ENCODE results near the gene ATE1.
"Not testable (repeated sequence)": the region's sequence is repeated elsewhere in the genome, so short reads cannot be mapped to it uniquely, and the experiment has no call there.

The ATE1 gene

DNA sequence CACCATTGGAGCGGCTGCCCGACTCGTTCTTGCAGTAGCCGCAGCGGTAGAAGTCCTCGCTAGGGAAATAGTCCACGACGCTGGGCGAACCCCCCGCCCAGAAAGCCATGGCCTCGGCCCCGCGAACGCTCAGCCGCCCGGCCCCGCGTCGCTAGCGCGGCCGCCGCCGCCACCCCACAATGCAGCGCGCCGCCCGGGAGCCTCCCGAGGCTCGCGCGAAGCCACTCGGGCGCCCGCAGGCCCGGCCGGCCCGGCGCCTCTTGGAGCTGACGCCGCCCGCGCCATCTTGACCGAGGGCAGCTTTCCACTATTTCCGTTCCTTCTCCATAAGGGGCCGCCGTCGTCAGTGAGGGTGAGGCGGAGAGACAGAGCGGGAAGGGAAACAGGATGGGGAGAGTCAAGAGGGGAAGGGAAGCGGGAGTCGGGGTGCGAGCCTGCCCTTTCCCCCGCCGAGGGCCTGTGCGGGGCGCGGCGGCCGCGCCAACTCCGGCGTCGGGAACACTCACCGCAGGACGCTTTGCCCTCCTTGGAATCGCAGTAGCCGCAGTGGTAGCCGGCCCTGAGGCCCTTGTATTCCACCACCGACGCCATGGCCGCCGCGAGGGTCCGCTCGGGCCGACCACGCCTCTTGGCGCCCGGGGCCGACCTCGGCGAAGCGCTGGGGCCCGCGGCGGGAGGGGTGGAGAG is at the start of gene ATE1:
Gene ATE1, minus strand, starts transcription at position 191 of the 687 bp plus-strand sequence. Its CDS starts 82 bp downstream, at position 109.
- DNase-seq: peak; percentile 90

DNA sequence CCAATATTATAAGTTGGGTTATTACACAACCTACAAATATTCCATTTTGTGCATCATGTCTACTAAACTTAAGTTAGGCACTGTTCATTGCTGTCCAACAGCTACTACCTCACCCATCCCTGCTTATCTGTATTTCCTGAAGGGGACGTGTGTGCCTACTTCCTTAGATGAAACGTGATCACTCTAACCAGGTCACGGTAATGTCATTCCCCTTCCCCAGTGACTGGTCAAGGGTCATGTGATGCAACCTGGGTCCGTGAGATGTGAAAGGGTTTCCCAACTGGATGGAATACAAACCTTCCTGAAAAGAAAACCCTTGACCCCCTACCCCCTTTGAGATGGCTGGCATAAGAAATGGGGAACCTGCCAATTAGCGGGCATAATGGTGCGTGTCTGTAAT is 48.8 kb upstream of the ATE1 start:
- no peak for DNase-seq

DNA sequence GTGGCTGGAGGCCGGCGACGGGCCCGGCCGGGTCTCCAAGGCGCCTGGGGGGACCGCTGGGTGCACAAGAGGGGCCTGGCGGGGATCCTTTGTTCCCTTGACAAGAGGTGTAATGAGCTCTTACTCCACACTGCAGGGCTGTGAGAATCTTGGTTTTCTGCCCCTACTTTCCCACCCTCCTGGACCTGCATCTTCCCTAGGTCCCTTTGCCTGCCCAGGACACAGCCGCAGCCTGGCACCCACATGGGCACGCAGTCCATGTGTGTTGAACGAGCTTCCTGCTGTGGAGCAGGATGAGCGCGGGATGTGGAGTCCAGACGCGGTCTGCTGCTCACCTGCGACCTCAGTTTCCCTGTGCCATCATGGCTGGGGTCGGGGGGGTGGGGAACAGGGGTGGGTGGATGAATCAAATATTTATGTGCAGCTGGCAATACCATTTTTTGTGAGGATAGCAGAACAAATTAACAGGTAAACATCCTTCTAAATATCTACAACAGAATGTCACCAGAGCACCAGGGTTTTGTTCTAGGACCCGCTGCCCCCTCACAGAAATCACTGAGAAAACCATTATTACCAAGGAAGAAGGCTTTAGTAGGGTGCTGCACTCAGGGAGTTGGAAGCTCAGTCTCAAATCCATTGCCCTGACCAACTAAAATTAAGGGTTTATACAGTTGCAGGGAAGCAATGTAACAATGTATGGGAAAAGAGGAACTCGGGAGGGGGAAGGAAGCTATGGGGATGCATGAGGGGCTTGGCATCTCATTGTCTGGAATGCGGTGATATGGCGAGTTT is 47.7 kb upstream of the ATE1 start:
- no peak for DNase-seq

DNA sequence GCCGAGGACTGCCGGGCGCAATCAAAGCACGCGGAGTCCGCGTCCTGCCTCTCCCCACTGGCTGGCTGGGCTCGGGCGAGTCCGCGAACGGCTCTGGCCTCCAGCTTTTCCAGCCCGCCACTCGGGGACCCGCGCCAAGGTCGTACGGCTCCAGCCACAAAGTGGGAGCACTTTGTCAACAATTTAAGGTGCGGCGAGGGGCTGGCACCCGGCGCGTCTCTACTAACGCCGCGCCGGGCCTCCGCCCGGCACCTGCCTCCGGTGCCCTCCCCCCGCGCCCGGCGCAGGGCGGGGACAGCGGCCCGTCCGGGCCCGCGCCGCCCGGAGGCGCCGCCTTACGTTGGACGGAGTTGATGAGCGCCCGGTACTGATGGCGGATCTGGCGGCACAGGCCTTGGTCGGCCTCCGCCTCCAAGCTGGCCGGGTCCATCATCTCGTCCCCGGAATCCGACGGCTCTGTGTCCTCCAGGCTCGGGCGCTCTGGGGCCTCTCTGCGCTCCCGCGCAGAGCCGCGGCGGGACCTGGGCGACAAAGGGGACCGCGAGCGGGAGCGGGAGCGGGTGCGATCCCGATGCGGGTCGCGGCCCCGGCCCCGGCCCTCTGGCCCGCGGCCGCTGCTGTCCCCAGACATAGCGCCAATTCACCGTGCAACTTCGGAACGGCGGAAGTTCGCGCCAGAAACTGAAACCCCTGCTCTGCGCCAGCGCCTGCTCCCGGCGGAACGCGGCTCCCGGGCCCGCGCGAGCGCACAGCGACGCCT is 46.9 kb upstream of the ATE1 start, which contains the start of gene NSMCE4A:
Gene NSMCE4A, minus strand, starts transcription at position 683 of the 760 bp plus-strand sequence. Its CDS starts 52 bp downstream, at position 631.
- peak; percentile 86 for DNase-seq

DNA sequence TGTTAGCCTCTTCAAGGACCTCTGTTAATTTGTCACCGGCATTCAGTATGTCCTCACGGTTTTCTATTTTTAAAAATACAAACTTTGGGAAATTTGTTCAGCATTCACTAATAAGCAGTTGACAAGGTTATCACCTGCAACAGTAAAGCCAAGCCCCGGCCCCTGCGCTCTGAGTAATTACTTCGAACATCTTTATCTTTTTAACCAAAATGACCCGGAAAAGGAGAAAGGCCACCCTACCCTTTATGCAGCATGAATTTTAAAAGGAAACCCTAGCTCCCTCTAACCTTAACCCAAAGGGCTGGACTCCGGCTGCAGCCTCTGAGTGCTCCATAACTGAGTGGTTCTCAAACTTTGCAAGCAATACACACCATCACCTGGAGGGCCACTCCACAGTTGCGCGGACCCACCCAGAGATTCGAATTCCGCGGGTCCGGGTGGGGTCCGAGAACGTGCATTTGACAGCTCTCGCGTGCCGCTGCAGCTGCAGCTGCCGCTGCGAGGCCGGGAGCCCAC is 46.2 kb upstream of the ATE1 start:
- no peak for DNase-seq

DNA sequence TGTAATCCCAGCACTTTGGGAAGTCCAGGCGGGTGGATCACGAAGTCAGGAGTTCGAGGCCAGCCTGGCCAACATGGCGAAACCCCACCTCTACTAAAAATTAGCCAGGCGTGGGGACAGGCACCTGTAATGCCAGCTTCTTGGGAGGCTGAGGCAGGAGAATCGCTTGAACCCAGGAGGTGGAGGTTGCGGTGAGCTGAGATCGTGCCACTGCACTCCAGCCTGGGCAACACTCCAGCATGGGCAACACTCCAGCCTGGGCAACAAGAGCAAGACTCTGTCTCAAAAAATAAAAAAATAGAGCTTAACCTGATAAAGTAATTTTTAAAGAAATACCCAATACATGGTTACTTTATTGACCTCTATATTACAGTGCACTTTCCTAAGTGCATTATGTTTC is 41.3 kb upstream of the ATE1 start:
- DNase-seq: not testable (repeated sequence)

DNA sequence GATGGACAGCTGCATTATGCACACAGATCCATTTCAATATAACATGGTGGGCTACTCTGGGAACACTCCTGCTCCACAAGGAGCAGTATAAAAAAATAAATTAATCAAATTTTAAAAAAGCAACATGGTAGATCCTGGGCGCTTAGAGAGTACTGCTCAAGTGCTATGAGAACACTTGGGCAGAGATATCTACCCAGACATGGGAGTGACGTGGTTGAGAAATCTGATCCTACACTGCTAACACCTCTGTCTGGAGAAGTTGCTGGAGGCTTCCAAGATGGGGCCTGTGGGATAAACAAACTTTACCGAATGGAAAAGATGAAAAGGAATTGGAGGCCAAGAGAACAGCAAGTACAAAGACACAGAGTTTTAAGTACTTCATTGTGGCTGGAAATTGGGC is 38.2 kb upstream of the ATE1 start:
- no peak for DNase-seq

DNA sequence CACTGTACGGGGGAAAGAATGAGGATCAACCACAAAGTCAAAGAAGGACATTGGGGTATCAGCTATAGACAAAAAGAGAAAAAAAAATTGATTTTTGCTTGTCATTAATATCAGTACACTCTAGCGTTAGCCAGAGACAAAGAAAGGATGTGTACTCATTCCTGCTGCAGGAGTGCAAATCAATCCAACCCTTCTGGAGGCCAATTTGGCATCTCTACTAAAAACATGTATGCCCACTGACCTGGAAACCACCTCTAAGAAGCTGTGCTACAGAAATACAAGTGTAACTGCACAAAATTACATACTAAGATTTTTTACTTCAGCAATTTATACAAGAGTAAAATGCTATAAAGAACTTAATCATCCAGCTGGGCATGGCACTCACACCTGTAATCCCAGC is 33.6 kb upstream of the ATE1 start:
- DNase-seq: no peak

DNA sequence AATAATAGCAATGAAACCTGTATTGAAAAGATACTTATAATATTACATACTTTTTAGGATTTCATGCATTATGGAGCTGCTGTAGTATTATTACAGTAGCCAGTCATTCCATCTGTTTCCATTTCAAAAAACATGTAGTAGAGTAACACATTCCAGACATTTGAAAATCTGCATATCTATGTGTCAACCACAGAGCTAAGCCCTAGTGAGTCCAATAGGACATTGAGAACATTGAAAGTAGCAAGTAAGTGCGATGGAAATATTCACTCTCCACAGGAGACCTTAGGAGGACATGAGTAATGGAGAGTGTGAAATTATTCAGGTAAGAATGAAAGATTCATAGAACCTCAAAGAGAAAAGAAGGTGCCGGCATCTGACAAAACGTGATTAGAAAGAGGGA is 31.8 kb upstream of the ATE1 start:
- DNase-seq: peak; percentile 11

DNA sequence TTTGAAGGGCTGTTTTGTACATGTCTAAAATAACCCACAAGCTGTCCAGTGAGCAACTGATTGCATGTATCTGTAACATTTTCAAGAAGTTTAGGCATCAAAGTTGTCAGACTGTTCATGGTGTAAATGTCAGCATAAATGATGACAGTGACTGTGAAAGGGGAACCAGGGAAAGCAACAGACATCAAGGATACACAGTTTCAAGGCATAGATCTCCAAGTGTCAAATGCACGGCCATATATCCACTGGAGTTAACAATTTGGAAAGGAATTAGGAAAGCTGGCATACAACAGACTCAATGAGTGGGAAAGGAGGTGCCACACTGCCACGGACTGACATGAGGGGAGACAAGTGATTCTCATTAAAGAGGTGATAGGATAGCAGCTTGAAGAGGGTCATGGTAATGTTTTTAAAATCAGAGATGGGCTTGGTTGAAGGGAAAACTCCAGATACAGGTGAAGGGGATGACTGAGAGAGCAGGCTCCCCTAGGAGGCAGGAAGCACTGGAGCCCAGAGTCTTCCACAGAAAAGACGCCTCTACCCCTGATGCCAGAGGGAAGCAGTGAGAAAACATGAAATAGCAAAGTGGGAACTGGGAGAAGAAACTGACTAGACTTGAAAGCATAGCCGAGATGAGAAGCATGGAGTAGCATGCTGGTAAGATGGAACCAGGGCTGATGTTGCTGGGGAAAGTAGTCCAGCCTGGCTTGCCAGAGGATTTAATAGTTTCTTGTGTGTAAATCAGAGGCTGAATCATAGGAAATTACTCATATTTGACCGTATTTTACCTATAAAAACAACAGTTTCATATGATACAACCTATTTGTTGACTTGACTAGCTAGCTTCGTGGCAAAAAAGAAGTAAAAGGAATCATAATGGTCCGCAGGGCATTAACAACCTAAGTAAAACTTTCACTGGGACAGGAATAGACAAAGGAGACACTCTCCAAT is 28.6 kb upstream of the ATE1 start:
- DNase-seq: no peak

DNA sequence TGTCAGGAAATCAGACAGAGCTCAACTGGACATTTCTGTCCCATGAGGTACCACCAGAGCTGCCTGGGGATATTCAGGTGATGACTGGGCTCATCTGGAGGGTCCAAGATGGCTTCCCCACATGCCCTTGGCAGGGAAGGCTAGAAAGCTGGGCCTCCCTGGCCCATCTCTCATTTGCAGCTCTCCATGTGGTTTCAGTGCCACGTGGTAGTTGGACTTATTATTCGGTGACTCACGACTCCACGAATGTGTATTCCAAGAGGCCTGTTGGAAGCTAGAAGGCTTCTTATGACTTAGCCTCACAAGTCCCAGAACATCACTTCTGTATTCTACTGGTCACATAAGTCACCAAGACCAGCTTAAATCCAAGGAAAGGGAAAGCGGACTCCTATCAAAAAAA is 24.4 kb upstream of the ATE1 start:
- DNase-seq: no peak

DNA sequence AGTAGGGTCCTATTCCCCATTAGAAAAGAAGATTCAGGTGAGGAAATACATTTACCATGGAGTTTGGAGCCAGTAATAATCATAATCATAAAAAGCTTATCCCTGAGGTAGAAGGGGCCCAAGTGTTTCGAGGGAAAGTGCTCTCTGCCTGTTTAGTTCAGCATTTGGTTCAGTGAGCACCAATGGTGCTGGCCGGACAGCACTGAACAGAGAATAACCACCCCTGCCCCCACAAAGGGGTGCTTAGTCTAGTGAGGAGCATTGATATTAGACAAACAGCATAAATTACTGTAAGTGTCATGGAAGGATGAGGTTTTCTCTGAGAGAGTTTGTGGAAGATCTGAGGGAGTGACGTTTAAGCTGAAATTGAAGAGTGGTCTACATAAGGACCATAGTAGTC is 21.6 kb upstream of the ATE1 start:
- no peak for DNase-seq

DNA sequence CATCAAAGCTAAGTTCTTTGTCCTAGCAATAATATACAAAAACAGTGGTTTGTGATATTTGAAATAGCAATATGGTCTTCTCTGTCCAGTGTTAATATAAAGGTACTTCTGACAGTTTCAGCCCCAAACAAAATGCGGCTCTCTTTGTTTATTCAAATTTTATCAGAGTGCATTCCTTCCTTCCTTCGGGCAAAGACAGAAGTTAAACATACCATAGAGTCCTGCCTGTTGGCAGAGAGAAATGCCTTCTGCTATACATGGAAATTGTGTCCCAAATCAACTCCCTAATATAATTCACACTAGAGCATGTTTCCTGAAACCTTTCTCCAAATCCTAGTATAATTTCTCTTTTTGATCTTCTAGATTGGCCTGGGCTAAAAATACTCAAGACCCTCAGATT is 21.2 kb upstream of the ATE1 start:
- DNase-seq: no peak

DNA sequence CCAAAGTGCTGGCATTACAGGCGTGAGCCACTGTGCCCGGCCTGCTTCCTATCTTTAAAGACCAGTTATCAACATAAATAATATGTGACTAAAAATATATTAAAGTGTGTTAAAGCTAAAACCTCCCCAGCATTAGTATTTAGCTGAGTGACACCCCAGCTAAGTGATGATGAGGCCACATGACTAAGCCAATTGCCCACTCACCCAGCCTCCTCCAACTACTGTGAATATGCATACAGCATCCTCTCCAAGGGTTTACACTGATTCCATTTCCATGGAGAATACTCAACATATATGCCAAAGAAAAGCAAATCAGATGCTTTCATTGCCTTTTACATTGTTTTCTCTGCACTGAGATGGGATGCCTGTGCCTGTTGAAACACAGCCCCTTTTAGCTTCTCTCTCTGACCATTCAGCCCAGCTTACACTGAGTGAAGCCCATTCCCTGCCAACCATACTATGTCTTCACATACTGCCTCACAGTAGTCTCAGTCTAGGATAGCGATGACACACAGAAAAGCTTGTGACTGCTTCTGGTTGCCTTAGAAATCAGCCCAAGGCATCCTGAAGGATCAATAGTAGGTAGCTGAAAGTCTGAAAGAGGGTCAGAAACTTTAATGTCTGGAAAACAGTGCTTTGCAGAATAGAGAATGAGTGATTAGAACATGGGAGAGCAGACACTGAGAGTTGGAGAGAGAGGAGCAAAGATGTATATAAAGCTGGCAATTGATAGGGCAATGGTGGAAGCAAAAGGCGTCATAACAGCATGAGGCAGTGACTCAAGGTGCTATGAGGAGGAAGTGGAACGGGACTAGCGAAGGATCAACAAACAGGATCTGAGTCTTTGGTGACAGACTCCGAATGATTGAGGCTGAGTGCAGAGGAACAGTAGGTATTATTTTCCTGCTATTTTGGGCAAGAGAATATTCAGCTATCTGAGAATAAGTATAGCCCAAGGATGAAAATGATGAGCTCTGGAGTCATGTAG is 19.8 kb upstream of the ATE1 start:
- DNase-seq: no peak

DNA sequence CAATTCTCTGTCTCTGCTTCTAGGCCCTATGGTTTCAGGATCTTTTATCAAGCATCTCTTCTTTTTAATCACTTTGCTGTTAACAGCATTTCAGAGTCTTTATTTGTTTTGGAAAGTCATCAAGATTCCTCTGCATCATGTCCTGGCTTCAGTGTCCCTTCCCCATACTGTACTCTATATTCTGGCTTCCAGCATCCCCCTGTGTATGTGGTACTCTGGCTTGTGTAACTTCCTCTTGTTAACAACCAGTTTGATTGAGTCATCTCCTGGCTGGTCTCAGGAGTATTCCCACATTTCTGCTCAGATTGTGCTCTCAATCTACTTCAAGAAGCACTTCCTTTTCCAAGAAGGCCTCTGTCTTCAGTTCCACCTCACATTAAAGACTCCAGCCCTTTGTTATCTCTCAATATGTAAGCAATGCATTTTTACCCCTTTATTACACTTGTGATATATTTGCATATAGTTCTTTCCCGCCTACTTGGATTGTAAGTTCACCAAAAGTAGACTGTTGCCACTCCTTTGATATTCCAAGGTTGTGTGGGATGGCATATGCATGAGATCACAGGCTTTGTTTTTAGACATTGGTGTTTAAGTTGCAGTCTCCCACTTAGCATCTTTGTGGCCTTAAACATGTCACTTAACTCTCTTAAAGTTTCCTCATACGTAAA is 15.1 kb upstream of the ATE1 start:
- DNase-seq: no peak

DNA sequence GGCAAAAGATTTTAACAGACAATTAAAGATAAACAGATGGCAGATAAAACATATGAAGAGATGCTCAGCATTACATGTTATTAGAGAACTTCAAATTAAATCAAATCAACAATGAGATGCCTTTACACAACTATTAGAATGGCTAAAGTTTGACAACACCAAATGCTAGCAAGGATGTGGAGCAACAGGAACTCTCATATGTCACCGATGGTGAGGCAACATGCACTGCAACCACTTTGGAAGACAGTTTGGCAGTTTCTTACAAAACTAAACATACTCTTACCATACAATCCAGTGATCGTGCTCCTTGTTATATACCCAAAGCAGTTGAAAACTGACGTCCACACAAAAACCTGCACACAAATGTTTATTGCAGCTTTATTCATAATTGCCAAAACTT is 13.7 kb upstream of the ATE1 start:
- DNase-seq: no peak

DNA sequence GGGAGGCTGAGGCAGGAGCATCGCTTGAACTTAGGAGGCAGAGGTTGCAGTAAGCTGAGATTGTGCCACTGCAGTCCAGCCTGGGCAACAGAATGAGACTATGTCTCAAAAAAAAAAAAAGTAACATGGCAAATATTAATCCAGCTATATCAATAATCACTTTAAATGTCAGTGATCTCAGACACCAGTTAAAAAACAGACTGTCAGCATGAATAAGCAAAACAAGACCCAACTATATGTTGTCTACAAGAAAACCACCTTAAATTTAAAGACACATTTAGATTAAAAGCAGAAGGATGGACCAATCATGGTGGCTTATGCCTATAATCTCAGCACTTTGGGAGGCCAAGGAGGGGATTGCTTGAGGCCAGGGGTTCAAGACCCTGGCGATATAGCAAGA is 8.5 kb upstream of the ATE1 start:
- no peak for DNase-seq

DNA sequence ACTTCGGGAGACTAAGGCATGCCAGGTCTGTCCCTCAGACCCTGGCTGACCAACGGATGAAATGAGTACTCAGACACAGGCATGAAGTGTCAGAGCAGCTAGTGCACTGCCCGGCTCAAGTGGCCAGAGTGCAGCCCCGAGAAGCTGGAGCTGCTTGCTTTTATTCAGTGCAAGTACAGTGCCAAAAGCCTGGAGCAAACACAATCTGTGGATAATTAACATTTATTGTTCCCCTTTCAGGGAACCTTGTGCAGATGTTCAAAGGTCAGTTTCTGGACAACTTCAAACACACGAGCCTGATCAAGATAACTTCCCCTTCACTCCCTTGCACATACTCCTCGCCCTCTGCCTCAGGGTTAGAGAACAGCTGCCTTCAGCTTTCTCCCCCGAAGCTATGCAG is 7.9 kb upstream of the ATE1 start:
- DNase-seq: no peak

DNA sequence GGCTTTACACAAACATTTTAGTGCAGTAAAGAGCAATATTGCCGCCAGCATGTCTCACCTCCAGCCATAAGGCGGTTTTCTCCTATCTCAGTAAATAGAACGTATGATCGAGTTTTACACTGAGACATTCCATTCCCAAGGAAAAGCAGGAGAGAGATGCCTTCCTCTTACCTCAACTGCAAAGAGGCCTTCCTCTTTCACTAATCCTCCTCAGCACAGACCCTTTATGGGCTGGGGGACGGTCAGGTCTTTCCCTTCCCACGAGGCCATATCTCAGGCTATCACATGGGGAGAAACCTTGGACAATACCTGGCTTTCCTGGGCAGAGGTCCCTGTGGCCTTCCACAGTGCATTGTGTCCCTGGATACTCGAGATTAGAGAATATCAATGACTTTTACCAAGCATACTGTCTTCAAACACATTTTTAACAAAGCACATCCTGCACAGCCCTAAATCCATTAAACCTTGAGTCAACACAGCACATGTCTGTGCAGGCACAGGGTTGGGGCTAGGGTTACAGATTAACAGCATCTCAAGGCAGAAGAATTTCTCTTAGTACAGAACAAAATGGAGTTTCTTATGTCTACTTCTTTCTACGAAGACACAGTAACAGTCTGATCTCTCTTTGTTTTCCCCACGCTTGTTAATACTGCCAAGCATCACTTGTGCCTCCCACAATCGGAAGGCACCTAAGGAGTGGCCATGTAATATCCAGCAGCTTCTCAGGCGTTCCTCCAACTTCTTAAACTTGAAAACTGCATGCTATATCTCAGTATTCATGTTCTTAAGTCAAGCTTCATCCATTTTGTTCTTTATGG is 2.6 kb upstream of the ATE1 start:
- not testable (repeated sequence) for DNase-seq
